NCI-H460 (cell line): ENCODE measurements around the gene NSMCE1. TPM values are rescaled to one million over a fixed set of nuclear protein-coding genes. Genes with fewer than 3 reads are reported as not detected.

Experiments
- total RNA-seq: library from RNA; depleted of rRNA; stranded (reverse); fragments of >200 nt; shearing (Covaris generic); gene quantifications from 2 replicates; pipeline ENCODE4 v1.2.3, GENCODE V29; 2014; rRNA removed

Gene NSMCE1
- total RNA-seq, 1 experiment from 2014 or later = 84.1 TPM

Other genes with a start within 250 kb of the NSMCE1 start
- not detected in 2 replicates for gene C16orf82, start 201.8 kb downstream of the NSMCE1 start, total RNA-seq
- gene KDM8, start 65.2 kb downstream of the NSMCE1 start, total RNA-seq = 1.2 and 2.3 TPM in 2 replicates
- 4.9 and 5.1 TPM in 2 replicates for gene IL4R, start 45.2 kb upstream of the NSMCE1 start, total RNA-seq
- 0.10 TPM in 1 of 2 replicates, not detected in the other for gene IL21R, start 133.4 kb upstream of the NSMCE1 start, total RNA-seq